Activated CD8-positive, alpha-beta memory T cell treated with anti-CD3 and anti-CD28 coated beads, Interleukin-2, amount 50 U/mL, for 24 hours (primary cell): ENCODE results near the gene ANKRD22.

Source experiments
- DNase-seq: peaks from one replicate; pipeline ENCODE4 v3.0.0-alpha.2; 2020; ENCODE audit errors: extremely low read depth

Gene ANKRD22

GRCh38 chr10:88835096-88835909, 16.3 kb downstream of the ANKRD22 start:
- peak; percentile 65 for DNase-seq

- DNase-seq = no peak
Measured at GRCh38 chr10:88833723-88834122, 17.9 kb downstream of the ANKRD22 start.

GRCh38 chr10:88833156-88833555, 18.5 kb downstream of the ANKRD22 start:
- DNase-seq = no peak

GRCh38 chr10:88832376-88832775, 19.3 kb downstream of the ANKRD22 start:
- DNase-seq = no peak

- no peak for DNase-seq
Measured at GRCh38 chr10:88831709-88832108, 19.9 kb downstream of the ANKRD22 start.

GRCh38 chr10:88830643-88831268, 20.9 kb downstream of the ANKRD22 start:
- no peak for DNase-seq

GRCh38 chr10:88828310-88828709, 23.3 kb downstream of the ANKRD22 start:
- DNase-seq = no peak

- DNase-seq = no peak
Measured at GRCh38 chr10:88827671-88828070, 24.0 kb downstream of the ANKRD22 start.

- DNase-seq = no peak
Measured at GRCh38 chr10:88826388-88826787, 25.3 kb downstream of the ANKRD22 start.

- no peak for DNase-seq
Measured at GRCh38 chr10:88820748-88821401, 30.8 kb downstream of the ANKRD22 start.

- DNase-seq = no peak
Measured at GRCh38 chr10:88819290-88819689, 32.4 kb downstream of the ANKRD22 start.

GRCh38 chr10:88813200-88813599, 38.4 kb downstream of the ANKRD22 start:
- DNase-seq = no peak

GRCh38 chr10:88810196-88810961, 41.3 kb downstream of the ANKRD22 start:
- no peak for DNase-seq

- DNase-seq = no peak
Measured at GRCh38 chr10:88809621-88810020, 42.0 kb downstream of the ANKRD22 start.

GRCh38 chr10:88805924-88806323, 45.7 kb downstream of the ANKRD22 start:
- no peak for DNase-seq

GRCh38 chr10:88805361-88805760, 46.3 kb downstream of the ANKRD22 start:
- no peak for DNase-seq

- DNase-seq = no peak
Measured at GRCh38 chr10:88804083-88804812, 47.4 kb downstream of the ANKRD22 start.

GRCh38 chr10:88803641-88804040, 48.0 kb downstream of the ANKRD22 start:
- no peak for DNase-seq

- DNase-seq = no peak
Measured at GRCh38 chr10:88802523-88803285, 48.9 kb downstream of the ANKRD22 start, which contains the start of gene LIPM. TSS of gene LIPM (plus strand) at chr10:88802730. CDS start at chr10:88802897, 167 bp downstream.
